NCI-H1105 (cell line): ENCODE data around the gene KMT5B.
A peak's percentile ranks its signal among the peaks of the same experiment; 100 is the strongest.

Experiments used
- DNase-seq: peaks from one replicate; lab custom pipeline; 2025; lab: John Stamatoyannopoulos, UW

KMT5B gene

GRCh38 chr11:68143310-68143689 is 69.8 kb downstream of the KMT5B start:
- DNase-seq = no peak

- no peak for DNase-seq
Measured at GRCh38 chr11:68142441-68143309, 70.4 kb downstream of the KMT5B start.

- no peak for DNase-seq
Measured at GRCh38 chr11:68142028-68142412, 71.1 kb downstream of the KMT5B start.

- no peak for DNase-seq
Measured at GRCh38 chr11:68141246-68142027, 71.7 kb downstream of the KMT5B start.

GRCh38 chr11:68140496-68141245 is 72.4 kb downstream of the KMT5B start:
- peak; percentile 81 for DNase-seq

- DNase-seq = no peak
Measured at GRCh38 chr11:68138237-68138636, 74.9 kb downstream of the KMT5B start.

GRCh38 chr11:68137833-68138232 is 75.3 kb downstream of the KMT5B start:
- no peak for DNase-seq

- no peak for DNase-seq
Measured at GRCh38 chr11:68136866-68137265, 76.2 kb downstream of the KMT5B start.

- no peak for DNase-seq
Measured at GRCh38 chr11:68135161-68135560, 77.9 kb downstream of the KMT5B start.

- DNase-seq = no peak
Measured at GRCh38 chr11:68133761-68134160, 79.3 kb downstream of the KMT5B start.

GRCh38 chr11:68130121-68130520 is 83.0 kb downstream of the KMT5B start:
- DNase-seq = no peak

- DNase-seq = no peak
Measured at GRCh38 chr11:68128682-68129327, 84.3 kb downstream of the KMT5B start.

GRCh38 chr11:68127714-68128681 is 85.1 kb downstream of the KMT5B start:
- no peak for DNase-seq

GRCh38 chr11:68125164-68125563 is 87.9 kb downstream of the KMT5B start:
- no peak for DNase-seq

GRCh38 chr11:68122936-68123539 is 90.1 kb downstream of the KMT5B start:
- no peak for DNase-seq

- peak; percentile 92 for DNase-seq
Measured at GRCh38 chr11:68121067-68121899, 91.8 kb downstream of the KMT5B start, which contains the start of gene CHKA. CHKA (minus strand) TSS chr11:68121388; CDS start chr11:68121177, 211 bp downstream.

- DNase-seq = peak; percentile 46
Measured at GRCh38 chr11:68120273-68121066, 92.6 kb downstream of the KMT5B start.

- DNase-seq = no peak
Measured at GRCh38 chr11:68118706-68119448, 94.2 kb downstream of the KMT5B start.
